ENCODE measurements around the gene ZNF19.

DNA sequence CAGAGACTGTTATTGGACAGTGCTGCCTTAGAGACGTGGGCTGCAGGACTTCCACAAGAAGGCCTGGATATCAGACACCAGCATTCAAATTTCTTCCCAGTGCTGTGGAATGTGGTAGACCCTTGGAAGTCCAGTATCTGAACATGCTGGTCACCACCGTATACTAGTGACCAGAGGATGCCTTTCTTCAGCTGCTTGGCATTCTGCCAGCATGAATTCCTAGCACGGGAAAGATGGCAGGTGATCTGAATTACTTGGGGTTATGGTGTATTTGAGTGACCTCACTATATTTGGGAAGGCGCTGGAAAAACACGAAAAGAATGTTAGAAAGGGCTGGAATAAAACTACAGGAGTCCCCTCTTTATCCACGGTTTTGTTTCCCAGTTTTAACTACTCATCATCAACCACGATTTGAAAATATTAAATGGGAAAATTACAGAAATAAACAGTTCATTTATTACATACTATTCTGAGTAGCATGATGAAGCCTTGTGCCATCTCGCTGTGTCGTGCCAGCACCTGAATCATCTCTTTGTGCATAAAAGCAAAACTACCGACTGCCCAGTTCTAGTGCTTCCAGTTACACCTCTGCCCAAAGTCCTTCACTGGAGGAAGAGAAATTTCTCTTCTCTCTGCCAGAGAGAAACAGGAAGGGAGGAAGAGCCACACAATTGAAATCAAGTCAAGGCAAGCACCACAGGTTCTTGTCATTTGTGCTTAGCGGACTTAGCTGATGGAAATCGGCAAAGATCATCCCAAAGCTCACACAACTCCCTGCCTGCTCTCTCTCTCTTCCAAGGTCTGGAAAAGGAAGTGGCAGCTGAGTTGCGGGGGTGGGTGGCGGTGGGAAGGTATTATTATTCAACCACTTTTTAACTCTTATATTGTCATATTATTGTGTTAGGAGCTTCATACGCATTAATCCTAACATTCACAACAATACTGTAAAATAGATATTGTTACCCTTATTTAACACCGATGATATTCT is 35.7 kb upstream of the ZNF19 start:
- TF ChIP-seq, protein P1, sequence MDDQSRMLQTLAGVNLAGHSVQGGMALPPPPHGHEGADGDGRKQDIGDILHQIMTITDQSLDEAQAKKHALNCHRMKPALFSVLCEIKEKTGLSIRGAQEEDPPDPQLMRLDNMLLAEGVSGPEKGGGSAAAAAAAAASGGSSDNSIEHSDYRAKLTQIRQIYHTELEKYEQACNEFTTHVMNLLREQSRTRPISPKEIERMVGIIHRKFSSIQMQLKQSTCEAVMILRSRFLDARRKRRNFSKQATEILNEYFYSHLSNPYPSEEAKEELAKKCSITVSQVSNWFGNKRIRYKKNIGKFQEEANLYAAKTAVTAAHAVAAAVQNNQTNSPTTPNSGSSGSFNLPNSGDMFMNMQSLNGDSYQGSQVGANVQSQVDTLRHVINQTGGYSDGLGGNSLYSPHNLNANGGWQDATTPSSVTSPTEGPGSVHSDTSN (IDR thresholded peaks at IDR 0.05) = no peak
- TF ChIP-seq, protein P2, sequence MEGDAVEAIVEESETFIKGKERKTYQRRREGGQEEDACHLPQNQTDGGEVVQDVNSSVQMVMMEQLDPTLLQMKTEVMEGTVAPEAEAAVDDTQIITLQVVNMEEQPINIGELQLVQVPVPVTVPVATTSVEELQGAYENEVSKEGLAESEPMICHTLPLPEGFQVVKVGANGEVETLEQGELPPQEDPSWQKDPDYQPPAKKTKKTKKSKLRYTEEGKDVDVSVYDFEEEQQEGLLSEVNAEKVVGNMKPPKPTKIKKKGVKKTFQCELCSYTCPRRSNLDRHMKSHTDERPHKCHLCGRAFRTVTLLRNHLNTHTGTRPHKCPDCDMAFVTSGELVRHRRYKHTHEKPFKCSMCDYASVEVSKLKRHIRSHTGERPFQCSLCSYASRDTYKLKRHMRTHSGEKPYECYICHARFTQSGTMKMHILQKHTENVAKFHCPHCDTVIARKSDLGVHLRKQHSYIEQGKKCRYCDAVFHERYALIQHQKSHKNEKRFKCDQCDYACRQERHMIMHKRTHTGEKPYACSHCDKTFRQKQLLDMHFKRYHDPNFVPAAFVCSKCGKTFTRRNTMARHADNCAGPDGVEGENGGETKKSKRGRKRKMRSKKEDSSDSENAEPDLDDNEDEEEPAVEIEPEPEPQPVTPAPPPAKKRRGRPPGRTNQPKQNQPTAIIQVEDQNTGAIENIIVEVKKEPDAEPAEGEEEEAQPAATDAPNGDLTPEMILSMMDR (IDR thresholded peaks at IDR 0.05) = no peak
- TF ChIP-seq HOXA7 (CRISPR knock-in tag; IDR thresholded peaks at IDR 0.05) = no peak
- no peak for TF ChIP-seq ZSCAN20 (CRISPR knock-in tag; IDR thresholded peaks at IDR 0.05)
- TF ChIP-seq POLR2A (IDR thresholded peaks at IDR 0.05; ENCODE audit: low read length) = no peak
- TF ChIP-seq RAD21 (conservative IDR thresholded peaks at IDR 0.05 in 1 of 2, IDR thresholded peaks at IDR 0.05 in 1 of 2) = no peak
- TF ChIP-seq NR3C1 (IDR thresholded peaks at IDR 0.05) = no peak
- TF ChIP-seq ZFP36 (IDR thresholded peaks at IDR 0.05; ENCODE audit: borderline replicate concordance, partially characterized antibody) = no peak
- TF ChIP-seq HOXB5 (CRISPR knock-in tag; IDR thresholded peaks at IDR 0.05) = no peak
- no peak for TF ChIP-seq EHF (CRISPR knock-in tag; IDR thresholded peaks at IDR 0.05)
- no peak for TF ChIP-seq EP300 (IDR thresholded peaks at IDR 0.05)
- no peak for TF ChIP-seq SMC3 (IDR thresholded peaks at IDR 0.05)
